NCI-H2196 (cell line): ENCODE data around the gene HDAC4.

Experiments used
- DNase-seq: peaks from one replicate; lab custom pipeline; 2025; ENCODE audit not compliant: unreplicated experiment; lab: John Stamatoyannopoulos, UW

The HDAC4 gene

DNA sequence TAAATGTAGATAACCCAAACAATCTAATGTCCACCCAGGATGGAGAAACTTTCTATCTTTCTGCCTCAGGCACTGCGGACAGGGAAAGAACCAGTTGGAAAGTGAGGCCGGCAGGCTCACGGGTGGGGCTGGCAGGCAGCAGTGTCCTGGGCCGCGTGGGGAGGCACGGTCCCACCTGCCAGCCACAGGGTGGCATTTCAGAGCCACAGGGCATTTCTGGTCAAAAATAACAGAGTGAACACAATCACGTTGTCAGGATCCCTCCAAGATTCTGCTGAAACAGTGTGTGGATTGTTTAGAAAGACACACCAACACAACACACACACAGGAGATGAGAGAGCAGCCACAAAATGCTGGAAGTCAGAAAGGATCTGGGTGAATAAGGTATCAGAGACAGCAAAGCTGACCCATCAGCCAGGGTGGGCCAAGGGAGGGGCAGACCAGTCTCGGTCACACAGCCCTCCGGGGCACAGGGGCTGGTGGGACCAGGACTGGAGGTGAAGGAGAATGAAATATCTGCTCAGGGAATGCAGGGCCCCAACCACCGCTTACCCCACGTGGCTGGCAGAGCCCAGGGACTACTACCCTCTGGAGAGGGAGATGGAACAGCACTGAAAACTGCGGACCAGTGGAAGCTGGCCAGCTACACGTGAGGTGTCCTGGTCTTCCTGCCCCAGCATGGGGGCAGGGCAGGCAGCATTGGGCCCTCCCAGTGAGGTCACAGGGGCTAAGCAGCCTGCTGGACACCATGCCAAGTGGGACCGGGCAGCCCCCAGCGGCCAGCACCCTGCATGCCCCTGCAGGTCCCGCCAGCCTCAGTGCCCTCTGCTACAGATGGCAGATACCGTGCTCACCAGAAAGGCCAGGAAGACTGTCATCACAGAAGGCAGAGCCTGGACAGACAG, 173.9 kb downstream of the HDAC4 start:
- DNase-seq: no peak

DNA sequence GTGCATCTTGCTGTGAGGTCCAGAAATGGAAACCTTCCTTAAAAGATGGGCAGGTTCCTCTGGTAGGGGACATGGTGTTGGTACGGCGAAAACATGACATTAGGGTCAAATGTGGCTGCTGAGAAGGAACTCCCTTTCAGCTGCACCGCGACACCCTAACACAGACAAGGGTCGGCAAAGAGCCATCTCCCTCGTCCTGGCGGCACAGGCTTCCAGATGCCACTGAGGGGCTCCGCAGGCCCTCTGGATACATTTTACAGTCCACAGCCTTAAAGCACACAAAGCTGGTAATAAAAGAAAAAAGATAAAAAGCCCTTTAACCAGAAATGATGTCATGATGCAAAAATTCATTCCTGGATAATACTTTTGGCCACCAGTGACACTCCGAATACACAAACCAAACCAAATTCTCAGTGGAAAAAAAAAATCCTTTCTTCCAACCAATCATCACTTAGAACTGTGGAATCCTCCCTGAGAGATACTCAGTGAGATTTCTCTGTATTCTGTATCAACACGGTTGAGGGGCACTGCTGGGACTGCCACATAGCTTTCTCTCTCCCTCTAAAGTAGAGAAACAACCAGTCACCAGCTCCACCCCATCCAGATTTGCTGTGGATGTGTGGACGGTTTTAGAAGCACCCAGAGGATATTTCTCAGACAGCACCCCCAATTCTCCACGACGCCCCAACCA, 174.8 kb downstream of the HDAC4 start:
- DNase-seq: no peak

DNA sequence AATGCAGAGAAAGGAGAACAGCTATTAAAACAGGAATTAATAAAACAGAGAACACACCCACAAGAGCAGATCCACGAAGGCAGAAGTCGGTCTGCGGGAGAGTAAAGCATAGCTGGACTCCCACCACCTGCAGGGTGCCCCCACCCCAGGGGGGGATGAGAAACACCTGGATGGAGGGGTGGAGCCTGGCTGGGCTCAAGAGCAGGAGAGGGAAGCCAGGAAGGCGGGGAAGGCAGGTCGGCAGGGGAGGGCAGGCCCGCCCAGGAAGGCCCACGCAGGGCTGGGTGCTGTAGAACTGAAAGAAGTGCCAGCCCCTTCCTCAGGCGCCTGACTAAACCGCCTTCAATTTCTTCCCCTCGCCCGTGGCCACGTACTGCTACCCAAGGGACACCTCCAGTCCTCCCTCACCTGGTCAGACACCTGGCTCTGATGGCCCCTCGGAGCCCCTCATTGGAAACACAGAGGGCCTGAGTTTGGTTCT, 175.4 kb downstream of the HDAC4 start:
- DNase-seq: no peak

DNA sequence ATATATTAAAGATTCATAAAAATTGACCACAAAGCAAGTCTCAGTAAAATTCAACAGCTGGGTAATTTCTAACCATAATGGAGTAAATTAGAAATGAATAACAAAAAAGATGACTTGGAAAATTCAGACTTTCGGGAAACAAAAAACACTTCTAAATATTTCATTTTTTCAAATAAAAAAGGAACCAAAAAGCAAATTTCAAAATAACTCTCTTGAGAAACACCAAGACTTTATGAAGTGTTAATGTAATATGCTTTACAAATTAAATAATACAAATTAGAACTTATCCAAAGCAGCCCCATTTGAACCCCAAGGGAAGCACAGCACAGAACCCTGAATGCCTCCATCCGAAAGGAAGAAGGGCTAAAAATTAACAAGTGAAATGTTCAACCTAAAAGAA, 175.9 kb downstream of the HDAC4 start:
- no peak for DNase-seq

DNA sequence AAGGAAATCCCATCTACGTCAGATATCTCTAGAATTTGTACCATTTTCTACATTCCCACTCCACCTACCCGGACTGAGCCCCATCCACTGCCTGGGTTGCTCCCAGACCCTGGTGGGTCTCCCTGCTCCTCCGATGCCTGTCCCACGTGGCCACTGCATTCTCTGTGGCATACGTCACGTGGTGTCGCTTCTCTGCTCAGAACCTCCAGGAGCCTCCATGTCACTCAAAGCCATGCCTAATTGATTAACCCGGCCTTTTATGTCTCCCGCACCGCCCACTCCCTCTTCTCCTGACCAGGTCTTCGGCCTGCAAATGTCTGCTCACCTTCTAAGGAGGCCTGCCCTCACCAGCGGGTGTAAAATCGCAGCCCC, 176.6 kb downstream of the HDAC4 start:
- DNase-seq: no peak

DNA sequence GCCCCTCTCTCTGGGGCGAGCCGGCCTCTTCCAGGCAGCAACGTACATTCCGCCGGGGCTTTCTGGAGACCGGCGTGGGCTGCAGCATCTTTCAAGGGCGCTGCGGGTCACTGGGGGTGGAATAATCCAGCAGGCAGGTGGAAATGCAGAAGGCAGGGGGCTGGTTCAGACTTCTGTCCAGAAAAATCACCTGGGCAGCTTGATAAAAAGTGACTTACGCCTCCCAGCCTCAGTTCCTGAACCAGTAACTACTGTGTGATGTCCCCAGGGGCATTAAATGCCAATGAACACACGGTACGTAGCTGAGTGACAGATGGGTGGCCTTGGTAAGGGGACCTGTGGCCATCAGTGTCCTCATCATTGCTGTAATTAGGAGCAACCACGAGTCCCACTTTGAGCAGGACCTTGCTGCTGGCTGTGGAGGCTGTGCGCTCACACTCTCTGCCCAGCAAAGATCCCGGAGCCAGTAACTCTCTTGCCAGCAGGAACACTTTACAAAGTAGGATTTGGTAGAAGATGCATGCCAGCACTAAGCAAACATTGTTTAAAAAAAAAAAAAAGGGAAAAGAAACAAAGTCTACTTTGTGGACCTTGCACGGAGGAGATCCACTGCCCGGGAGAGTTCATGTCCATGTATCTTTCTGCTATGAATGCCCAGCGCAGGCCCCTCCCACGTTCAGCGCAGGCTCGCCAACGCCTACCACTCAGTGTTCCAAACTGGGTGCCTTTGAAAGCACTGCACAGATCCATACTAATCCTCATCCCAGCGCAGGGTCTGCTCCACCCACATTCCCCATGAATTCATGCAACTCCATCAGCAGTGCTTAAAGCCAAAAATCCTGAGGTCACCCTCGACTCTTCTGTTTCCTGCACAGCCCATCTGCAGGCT, 177.3 kb downstream of the HDAC4 start:
- no peak for DNase-seq

DNA sequence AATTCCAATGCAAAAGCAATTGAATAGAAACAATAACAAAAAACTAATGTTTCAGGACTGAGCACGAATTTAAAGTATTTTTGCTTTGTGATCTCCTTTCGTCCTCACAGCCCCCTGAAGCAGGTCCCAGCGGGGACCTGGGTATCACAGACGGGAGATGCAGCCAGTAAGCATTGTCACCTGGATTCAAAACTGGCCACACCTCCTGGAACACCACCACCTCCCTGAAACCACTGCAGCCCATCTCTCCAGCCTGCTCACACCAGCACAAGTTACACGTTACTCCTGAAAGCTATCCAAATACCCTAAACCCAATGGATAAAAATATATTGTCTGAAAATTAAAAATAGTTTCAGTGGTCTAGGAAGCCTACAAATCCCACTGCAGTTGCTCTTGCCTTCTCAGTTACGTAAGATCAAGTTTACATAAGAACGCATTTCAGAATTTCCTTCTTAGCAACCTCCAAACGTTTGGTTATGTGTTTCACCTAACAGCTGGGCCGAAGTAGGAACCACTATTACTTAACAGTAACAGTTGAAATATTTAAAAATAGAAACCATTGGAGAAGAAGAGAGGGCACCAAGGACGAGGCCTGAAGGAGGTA, 178.0 kb downstream of the HDAC4 start:
- no peak for DNase-seq

DNA sequence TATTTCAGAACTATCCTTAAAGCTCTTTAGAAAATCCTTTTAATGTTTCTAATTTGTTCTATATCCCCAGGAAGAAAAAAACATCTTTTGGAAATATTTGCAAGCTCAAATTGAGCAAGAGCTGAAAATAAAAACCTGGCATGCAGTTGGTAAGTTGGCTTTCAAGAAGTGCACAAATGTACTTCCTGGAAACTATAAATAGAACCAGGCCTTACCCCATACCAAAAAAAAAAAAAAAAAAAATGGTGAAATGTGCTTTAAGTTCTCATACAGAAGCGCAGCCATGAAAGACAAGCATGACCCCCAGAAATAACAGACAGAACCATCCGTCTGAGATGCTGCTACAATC, 178.5 kb downstream of the HDAC4 start:
- DNase-seq: no peak

DNA sequence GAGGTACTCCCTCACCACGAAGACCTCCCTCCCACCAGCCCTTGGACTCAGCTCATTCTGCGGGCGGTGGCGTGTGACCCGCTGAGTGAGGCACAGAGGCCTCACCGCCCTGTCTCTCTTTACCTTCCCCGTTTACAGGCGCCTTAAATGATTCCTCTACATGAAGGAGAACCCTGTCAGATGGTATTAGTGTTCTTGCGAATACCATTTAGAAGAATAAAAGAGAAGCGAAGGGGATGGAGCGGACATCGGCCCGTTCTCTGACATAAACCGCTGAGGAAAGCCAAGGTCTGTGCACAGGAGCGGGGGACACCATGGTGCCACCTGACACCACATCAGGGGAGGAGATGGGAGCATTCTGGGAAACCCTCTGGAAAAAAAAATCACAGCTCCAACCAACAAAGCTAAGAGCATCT, 179.8 kb downstream of the HDAC4 start:
- DNase-seq: no peak

DNA sequence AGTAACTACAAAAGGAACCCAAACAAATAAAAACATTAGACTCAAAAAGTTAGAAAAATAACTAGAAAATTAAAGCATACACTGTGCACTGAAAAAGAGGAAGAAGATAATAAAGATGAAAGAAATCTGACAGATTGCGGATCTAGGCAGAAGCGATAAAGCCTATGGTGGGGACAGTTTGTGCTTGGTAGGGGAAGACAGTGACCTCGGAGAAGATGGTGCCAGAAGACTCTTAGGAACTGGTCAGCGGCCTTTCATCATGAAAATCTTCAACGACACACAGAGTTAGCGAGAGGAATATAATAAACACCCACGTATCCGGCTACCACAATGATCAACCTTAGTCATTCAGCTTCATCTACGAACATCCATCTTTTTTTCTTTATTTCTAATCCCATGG, 180.5 kb downstream of the HDAC4 start:
- DNase-seq: no peak

DNA sequence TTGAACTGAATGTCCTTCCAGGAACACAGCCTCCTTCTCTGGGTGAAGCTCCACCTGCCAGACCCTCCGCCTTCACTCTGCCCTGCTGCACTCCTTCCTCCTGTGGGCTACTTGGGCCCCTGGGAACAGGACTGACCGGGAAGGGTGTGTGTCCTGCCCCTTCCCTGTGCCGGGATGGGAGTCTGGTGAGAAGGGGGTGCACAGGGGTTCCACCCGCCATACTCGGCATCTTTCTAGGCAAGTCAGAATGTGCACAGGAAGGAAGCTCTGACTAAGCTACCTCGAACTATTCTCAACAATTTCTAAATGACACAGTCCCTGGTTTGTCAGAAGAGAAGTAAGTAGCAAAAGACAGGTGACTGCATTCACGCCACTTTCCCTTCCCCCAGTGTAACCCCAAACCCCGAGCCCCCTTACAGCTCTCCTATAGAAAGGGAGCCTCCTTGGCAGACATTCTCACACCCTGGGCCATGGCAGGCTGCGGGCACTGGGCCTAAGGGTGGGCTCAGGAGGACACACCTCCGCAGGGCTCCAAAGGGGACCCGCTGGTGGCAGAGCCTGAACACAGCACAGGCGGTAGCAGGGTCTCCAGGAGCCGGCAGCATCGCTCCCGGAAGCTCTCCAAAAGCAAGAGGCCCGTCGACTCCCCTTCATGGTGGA, 184.1 kb downstream of the HDAC4 start:
- no peak for DNase-seq

DNA sequence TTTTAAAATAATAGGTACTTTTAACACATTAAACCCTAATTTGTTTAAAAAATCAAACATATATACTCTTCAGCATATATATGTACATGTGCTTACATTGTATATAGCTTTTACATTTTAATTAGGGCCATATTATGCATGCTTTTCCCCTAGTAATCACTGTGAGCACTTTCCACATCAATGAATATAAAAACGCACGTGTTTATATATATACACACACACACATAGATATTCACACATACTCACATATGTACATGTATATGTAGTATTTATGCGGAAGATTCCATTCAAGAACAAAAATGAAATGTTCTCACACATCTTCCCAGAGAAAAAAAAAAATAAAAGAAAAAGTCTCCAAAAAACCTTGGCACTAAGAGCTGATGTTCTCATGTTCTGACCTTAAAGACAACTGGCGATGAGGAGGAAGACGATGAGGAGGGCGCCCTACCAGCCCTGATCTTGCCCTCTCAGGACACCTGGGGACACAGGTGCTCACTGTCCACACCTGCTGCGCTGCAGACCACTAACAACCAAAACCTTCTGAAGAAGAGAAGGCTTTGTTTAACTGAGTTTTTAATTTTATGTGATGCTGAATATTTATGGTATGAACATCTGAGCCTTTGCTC, 184.7 kb downstream of the HDAC4 start:
- no peak for DNase-seq

DNA sequence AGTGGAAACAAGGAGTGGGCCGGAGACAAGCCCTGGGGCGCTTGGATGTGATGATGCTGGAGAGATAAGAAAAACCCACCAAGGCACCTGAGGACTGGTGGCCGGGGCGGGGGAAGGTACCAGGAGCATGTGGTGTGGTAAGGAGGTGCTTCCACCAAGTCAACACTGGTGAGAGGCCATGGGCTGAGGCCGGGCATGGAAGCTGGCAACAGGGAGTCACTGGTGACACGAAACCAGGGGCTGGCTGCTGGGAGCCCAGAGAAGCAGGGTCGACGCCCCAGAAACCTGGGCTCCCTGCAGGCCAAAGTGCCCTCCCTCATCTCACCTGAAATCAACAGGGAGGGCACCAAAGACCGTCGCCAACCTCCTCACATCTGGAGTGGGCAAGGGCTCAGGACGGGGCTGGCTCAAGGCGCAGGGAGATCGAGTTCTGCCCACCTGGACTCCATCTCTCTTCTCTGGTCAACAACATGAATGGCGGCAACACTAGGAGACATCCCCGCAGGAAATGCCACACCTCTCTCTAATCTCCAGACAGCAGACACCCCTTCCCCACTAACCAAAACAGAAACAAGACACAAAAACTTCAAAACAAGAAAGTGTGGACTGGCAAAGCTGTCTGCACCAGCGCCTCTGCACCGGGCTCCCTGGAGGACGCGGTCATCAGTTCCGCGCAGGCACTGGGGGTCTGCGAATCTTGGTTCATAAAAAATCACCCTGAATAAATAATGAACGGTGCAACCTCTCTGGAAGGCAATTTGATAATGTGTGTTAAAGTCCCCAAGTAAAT, 185.5 kb downstream of the HDAC4 start:
- no peak for DNase-seq

DNA sequence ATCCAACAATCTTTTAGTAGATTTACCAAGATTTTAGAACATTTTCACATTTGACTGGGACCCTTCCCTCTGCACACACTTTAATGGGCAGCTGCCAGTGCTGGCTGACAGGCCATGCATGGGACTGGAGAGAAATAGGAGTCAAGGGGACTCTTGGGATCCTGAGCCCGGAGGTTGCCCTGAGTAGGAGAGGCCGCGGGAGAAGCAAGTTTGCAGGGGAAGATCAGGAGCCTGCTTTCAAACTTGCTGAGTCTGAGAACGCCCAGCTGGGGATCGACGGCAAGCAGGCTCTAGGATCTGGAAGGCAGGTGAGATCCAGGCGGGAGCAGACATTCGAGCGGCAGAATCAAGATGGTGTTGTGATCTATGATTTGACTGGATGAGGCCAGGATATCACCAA, 186.1 kb downstream of the HDAC4 start:
- no peak for DNase-seq

DNA sequence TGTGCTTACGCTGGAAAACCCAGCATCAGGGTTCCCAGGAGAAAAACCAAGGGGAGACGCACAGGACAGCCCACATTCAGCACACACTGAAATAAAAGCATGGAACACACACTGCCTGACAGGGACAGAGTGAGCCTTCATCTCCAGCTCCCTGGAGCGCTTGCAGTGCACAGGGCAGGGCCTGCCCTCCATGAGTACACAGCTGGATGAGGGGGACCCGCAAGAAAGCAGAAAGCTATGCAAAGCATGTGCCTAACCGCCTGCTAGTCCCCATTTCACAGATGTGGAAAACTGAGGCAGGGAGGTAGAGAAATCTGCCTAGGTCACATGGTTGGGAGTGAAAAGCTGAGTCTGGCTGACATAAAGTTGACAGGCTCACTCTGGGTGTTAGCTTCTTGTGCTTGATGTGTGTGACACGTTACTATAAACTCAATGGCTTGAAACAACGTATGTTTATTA, 187.1 kb downstream of the HDAC4 start:
- no peak for DNase-seq

DNA sequence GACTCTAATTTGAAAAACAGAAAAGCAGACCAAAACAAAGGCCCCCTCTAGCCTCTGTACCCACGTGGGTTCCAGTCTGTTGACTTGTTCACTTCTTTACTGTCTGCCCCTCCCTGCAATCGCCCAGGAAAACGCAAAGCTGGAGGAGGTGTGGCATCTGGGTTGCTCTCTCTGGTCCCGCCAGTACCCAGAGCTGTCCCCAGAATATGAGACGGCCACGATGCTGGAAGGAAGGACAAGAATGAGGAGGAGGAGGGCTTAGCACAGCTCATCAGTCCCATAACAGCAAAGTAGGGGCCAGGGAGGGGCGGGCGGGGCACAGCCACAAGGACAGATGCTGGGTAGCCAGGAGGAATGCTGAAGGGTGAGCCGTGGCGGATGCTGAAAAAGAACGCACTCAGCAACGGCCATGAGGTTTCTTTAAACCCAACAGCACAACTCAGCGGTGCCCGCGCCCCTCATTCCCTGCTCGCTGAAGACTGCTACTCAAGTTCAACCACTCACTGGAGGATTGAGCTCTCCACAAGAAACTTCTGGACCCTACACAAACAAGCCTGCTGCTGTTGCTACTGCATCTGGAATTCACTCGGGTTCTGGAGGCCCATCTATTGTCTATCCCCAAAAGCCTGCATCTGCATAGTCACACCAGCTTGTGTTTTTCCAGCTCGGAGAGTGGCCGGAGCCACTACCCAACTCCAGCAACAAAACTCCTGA, 187.7 kb downstream of the HDAC4 start:
- no peak for DNase-seq

DNA sequence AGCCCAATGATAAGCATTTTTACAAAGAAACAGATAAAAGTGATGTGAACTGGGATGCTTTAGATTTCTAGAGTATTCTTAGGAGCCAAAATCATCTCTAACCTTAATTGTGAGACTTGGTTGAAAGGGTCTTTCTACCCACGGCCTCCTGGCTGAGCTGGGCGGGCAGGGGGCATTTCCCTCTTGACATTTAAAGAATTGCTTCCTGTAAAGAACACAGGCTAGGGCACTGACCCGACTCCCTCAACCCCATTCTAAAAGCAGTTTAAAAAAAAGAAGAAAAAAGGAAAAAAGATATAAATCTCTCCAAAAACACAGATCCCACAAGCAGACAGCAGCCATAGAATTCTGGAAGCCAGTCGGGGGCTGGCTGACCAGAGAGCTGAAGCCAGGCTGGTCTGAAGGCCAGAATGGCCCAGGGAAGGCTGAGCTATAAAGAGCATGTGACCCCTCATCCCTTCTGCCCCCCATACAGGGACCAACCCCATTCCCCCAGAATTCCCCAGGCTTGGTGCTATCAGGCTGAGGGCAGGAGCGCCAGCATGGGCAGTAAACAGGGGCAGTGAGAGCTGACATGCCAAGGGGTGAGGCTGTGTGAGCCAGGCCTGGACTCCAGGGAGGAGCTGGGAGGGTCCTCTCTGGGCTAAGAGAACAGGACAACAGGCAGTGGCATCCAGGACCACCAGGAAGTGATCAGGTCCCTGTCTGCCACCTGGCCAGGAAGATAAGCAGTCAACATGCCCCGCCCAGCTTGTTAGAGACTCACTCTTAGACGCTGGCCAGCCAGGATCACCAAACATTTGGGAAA, 188.5 kb downstream of the HDAC4 start:
- DNase-seq: no peak
